HepG2 (cell line): ENCODE results near the gene IL4I1. TPM values are rescaled to one million over a fixed set of nuclear protein-coding genes. Genes with fewer than 3 reads are reported as not detected.

Experiments
- ATAC-seq: fragments of 200-7000 bp; cut with Tn5 transposase; 3 replicates; pipeline ENCODE4 v1.9.1; 2020; ENCODE audit warnings: mild to moderate bottlenecking, moderate library complexity
- BruUV-seq: library from RNA; stranded (reverse); fragments of 400-500 nt; replicated peaks from 2 replicates; lab custom pipeline; 2021; lab: Mats Ljungman, UMichigan
- CTCF ChIA-PET: fragments of 300-600 bp; formaldehyde crosslinking; extraction: SDS; loops from one replicate; lab custom pipeline; 2021; ENCODE audit warnings: low total read pairs, inconsistent platforms, low intra/inter-chr PET ratio; lab: Yijun Ruan, JAX
- POLR2A ChIA-PET: fragments of 350-600 bp; sonication (Branson Sonifier 250); formaldehyde crosslinking; loops from one replicate; lab custom pipeline; 2020; ENCODE audit warnings: antibody characterized with exemption, inconsistent platforms; lab: Yijun Ruan, JAX
- DNase-seq: peaks from one replicate; pipeline ENCODE4 v3.0.0-alpha.2; 2015; ENCODE audit warnings: low spot score
- FAIRE-seq: peaks from 3 replicates; lab custom pipeline; 2011; peaks lifted over from hg19 to GRCh38; lab: Jason Lieb, UNC
- H2AFZ ChIP-seq: one replicate; pipeline ENCODE4 v1.6.1; 2011; ENCODE audit warnings: low read length, inconsistent platforms
- H3K27ac ChIP-seq: fragments of 300-600 bp; 3 replicates; pipeline ENCODE4 v1.8.0; 2011; ENCODE audit warnings: mixed run types, mild to moderate bottlenecking, mixed read lengths, low read length, inconsistent platforms; ENCODE audit not compliant: insufficient read depth; ENCODE audit errors: extremely low read length
- H3K27me3 ChIP-seq, 2 experiments: fragments of 200-600 bp in 1 of 2; 2 replicates in 1 of 2; 3 replicates in 1 of 2; pipeline versions ENCODE4 v1.6.0 to v1.8.0; 2011; ENCODE audit warnings: low read length in 2 of 2, mild to moderate bottlenecking in 2 of 2, moderate library complexity in 2 of 2, inconsistent platforms in 1 of 2; ENCODE audit not compliant: insufficient read depth in 2 of 2, control insufficient read depth in 1 of 2
- H3K36me3 ChIP-seq, 2 experiments: fragments of 200-600 bp in 1 of 2; replicated peaks in 1 of 2; 2 replicates in 1 of 2; 3 replicates in 1 of 2; pipeline versions ENCODE4 v1.5.1 to v1.8.0; 2011; ENCODE audit warnings: low read length in 2 of 2, inconsistent platforms in 1 of 2; ENCODE audit not compliant: insufficient read depth in 2 of 2, control insufficient read depth in 1 of 2
- H3K4me1 ChIP-seq: 2 replicates; pipeline ENCODE4 v1.5.1; 2012; ENCODE audit warnings: low read length, inconsistent platforms; ENCODE audit not compliant: insufficient read depth
- H3K4me2 ChIP-seq: 2 replicates; pipeline ENCODE4 v1.6.0; 2011; ENCODE audit warnings: low read depth, low read length, inconsistent platforms
- H3K4me3 ChIP-seq, 3 experiments: fragments of 200-600 bp in 1 of 3; sonication (generic), shearing (Covaris generic) in 1 of 3; replicated peaks in 1 of 3; 2 replicates each; pipeline ENCODE4 v1.5.1; 2011 to 2016; ENCODE audit warnings: low read length in 3 of 3, inconsistent platforms in 2 of 3, low read depth in 2 of 3, mild to moderate bottlenecking in 2 of 3, control low read depth in 1 of 3, mixed read lengths in 1 of 3; ENCODE audit not compliant: insufficient read depth in 1 of 3
- H3K79me2 ChIP-seq: one replicate; pipeline ENCODE4 v1.6.1; 2011; ENCODE audit warnings: low read length, inconsistent platforms; ENCODE audit not compliant: insufficient read depth
- H3K9ac ChIP-seq: 2 replicates; pipeline ENCODE4 v1.6.0; 2011; ENCODE audit warnings: mild to moderate bottlenecking, low read depth, low read length, inconsistent platforms; ENCODE audit not compliant: insufficient read depth
- H3K9me3 ChIP-seq: 2 replicates; pipeline ENCODE4 v1.5.1; 2012; ENCODE audit warnings: mild to moderate bottlenecking, low read length
- H4K20me1 ChIP-seq: 2 replicates; pipeline ENCODE4 v1.6.0; 2011; ENCODE audit warnings: inconsistent platforms, mild to moderate bottlenecking, low read length, moderate library complexity; ENCODE audit not compliant: insufficient read depth
- ARNT2 ChIP-seq: sonication (generic); formaldehyde crosslinking; IDR thresholded peaks from 2 replicates; pipeline ENCODE4 v1.8.0; 2022; ENCODE audit warnings: mild to moderate bottlenecking, low read depth, missing genetic modification reagents, moderate library complexity
- ATF7 ChIP-seq, 2 experiments: fragments of 450-650 bp in 1 of 2; sonication (generic) in 1 of 2; formaldehyde crosslinking in 1 of 2; IDR thresholded peaks; 2 replicates each; pipeline versions ENCODE4 v1.4.0 to v1.6.1; 2016 to 2020; ENCODE audit warnings: antibody characterized with exemption in 1 of 2, mild to moderate bottlenecking in 1 of 2, missing genetic modification reagents in 1 of 2
- CSRNP1 ChIP-seq: sonication (generic); formaldehyde crosslinking; IDR thresholded peaks from 2 replicates; pipeline ENCODE4 v1.8.1; 2023; ENCODE audit warnings: mild to moderate bottlenecking, missing genetic modification reagents
- GPBP1L1 ChIP-seq: sonication (generic); formaldehyde crosslinking; IDR thresholded peaks from 2 replicates; pipeline ENCODE4 v1.5.0; 2020; ENCODE audit warnings: mild to moderate bottlenecking, missing genetic modification reagents
- KDM2A ChIP-seq: sonication (generic); formaldehyde crosslinking; IDR thresholded peaks from 2 replicates; pipeline ENCODE4 v1.4.0; 2020; ENCODE audit warnings: low read depth, missing genetic modification reagents, borderline replicate concordance
- NFYB ChIP-seq: sonication (generic); formaldehyde crosslinking; IDR thresholded peaks from 2 replicates; pipeline ENCODE4 v1.4.0; 2020; ENCODE audit warnings: missing genetic modification reagents
- PHF20 ChIP-seq: sonication (generic); formaldehyde crosslinking; IDR thresholded peaks from 2 replicates; pipeline ENCODE4 v1.5.0; 2020; ENCODE audit warnings: mild to moderate bottlenecking, missing genetic modification reagents
- SAFB2 ChIP-seq: sonication (generic); formaldehyde crosslinking; IDR thresholded peaks from 2 replicates; pipeline ENCODE4 v1.5.1; 2020; ENCODE audit warnings: missing genetic modification reagents, low read depth, mild to moderate bottlenecking, borderline replicate concordance
- SMAD1 ChIP-seq: sonication (generic); formaldehyde crosslinking; IDR thresholded peaks from 2 replicates; pipeline ENCODE4 v1.4.0; 2020; ENCODE audit warnings: missing genetic modification reagents, low read depth, mild to moderate bottlenecking, borderline replicate concordance
- SRSF4 ChIP-seq: fragments of 200-400 bp; formaldehyde crosslinking; IDR thresholded peaks from one replicate; pipeline ENCODE4 v1.6.1; 2018; ENCODE audit warnings: mild to moderate bottlenecking, low read depth, low read length, moderate library complexity; ENCODE audit not compliant: poor library complexity, severe bottlenecking
- TFDP2 ChIP-seq: sonication (generic); formaldehyde crosslinking; IDR thresholded peaks from 2 replicates; pipeline ENCODE4 v1.4.0; 2020; ENCODE audit warnings: missing genetic modification reagents
- ZBTB26 ChIP-seq: IDR thresholded peaks from 2 replicates; pipeline ENCODE4 v1.6.1; 2016; ENCODE audit warnings: missing compliant biosample characterization, missing genetic modification reagents, borderline replicate concordance
- ZBTB39 ChIP-seq: sonication (generic); formaldehyde crosslinking; IDR thresholded peaks from 2 replicates; pipeline ENCODE4 v1.5.0; 2020; ENCODE audit warnings: missing genetic modification reagents
- ZFP82 ChIP-seq: sonication (generic); formaldehyde crosslinking; IDR thresholded peaks from 2 replicates; pipeline ENCODE4 v1.5.1; 2020; ENCODE audit warnings: mild to moderate bottlenecking, missing genetic modification reagents, borderline replicate concordance
- ZNF367 ChIP-seq: sonication (generic); formaldehyde crosslinking; IDR thresholded peaks from 2 replicates; pipeline ENCODE4 v1.4.0; 2020; ENCODE audit warnings: missing genetic modification reagents, borderline replicate concordance
- ZNF430 ChIP-seq: sonication (generic); formaldehyde crosslinking; IDR thresholded peaks from 2 replicates; pipeline ENCODE4 v1.9.0; 2021; ENCODE audit warnings: mild to moderate bottlenecking, missing genetic modification reagents
- ZNF792 ChIP-seq: IDR thresholded peaks from 2 replicates; pipeline ENCODE4 v1.6.1; 2016
- ZSCAN12 ChIP-seq: sonication (generic); formaldehyde crosslinking; IDR thresholded peaks from 2 replicates; pipeline ENCODE4 v1.9.0; 2021; ENCODE audit warnings: mild to moderate bottlenecking, missing genetic modification reagents
- WGBS: methylation state at CpG from one replicate; pipeline ENCODE4 v1.1.6; 2017; ENCODE audit warnings: low lambda C conversion rate; 5-methylcytosine and 5-hydroxymethylcytosine counted together
- in situ Hi-C: cut with HindIII; loops from 2 replicates; pipeline ENCODE4 v1.10.0; 2017; ENCODE audit warnings: low pct_unique_long_range_greater_than_20kb; ENCODE audit not compliant: extremely low pct_ligation_motif_present
- intact Hi-C: fragments of 100-400 bp; cut with micrococcal nuclease; formaldehyde crosslinking; loops from one replicate; pipeline ENCODE4 v1.10.0; 2022; ENCODE audit not compliant: unreplicated experiment
- polyA plus RNA-seq, 8 experiments: library from polyadenylated mRNA; depleted of rRNA in 3 of 8; stranded (reverse) in 7 of 8; unstranded in 1 of 8; fragments of >200 nt; fragmentation: Illumina TruSeq in 4 of 8; extraction: Trizol in 4 of 8; gene quantifications; 2 replicates each; pipeline versions ENCODE4 v1.2.1 to v1.2.3, GENCODE V29; 2011 to 2016; ENCODE audit warnings: low read depth in 4 of 8, missing spikeins in 1 of 8, mixed read lengths in 1 of 8; ENCODE audit not compliant: insufficient read depth in 1 of 8
- total RNA-seq, 5 experiments: library from RNA; depleted of rRNA; stranded (reverse); fragments of >200 nt; fragmentation: Illumina TruSeq; extraction: Trizol; gene quantifications; 2 replicates each; pipeline ENCODE4 v1.2.3, GENCODE V29; 2016; ENCODE audit warnings: low read depth in 1 of 5

IL4I1 gene
- total and polyA plus RNA-seq, 2 of the 13 experiments (the other 11 are each of a cell fraction or from before 2014, with no cell fraction given): not detected

GRCh38 chr19:49940482-49940791 lies 43.8 kb upstream of the IL4I1 start:
- no peak overlapping the region for H3K27ac ChIP-seq
- no TSS peak for BruUV-seq
- ATAC-seq: no peak
- ChIA-PET CTCF (no interaction called here), POLR2A (no interaction called here)
- no peaks in the 10 kb centered on the region for H3K36me3 ChIP-seq
- H3K9me3 ChIP-seq: no peaks in the 10 kb centered on the region
- no peak overlapping the region for H2AFZ ChIP-seq
- FAIRE-seq: no peak
- H4K20me1 ChIP-seq: no peaks in the 10 kb centered on the region
- no peaks in the 10 kb centered on the region for H3K79me2 ChIP-seq
- no peak overlapping the region for H3K4me2 ChIP-seq
- intact Hi-C loops: no loop called here
- H3K27me3 ChIP-seq: no peaks in the 10 kb centered on the region
- 70% methylated on average over 5 of the region's 5 CpGs for WGBS
- no peak overlapping the region for H3K9ac ChIP-seq
- in situ Hi-C loops: no loop called here
- DNase-seq: no peak
- H3K4me1 ChIP-seq: peaks cover 53% of the 10 kb centered on the region
- no peak overlapping the region for H3K4me3 ChIP-seq
- TF ChIP-seq PHF20 (no peak), ZBTB26 (CRISPR knock-in tag) (no peak), ZNF367 (CRISPR knock-in tag) (no peak), ARNT2 (CRISPR knock-in tag) (no peak), ATF7 (IDR thresholded peaks at IDR 0.05) (no peak), ATF7 (CRISPR knock-in tag; IDR thresholded peaks at IDR 0.05) (no peak), KDM2A (CRISPR knock-in tag) (no peak), ZSCAN12 (CRISPR knock-in tag) (no peak), SAFB2 (no peak), GPBP1L1 (CRISPR knock-in tag) (no peak), SRSF4 (no peak), ZFP82 (CRISPR knock-in tag) (no peak), NFYB (CRISPR knock-in tag) (no peak), CSRNP1 (CRISPR knock-in tag) (no peak), SMAD1 (CRISPR knock-in tag) (no peak), TFDP2 (CRISPR knock-in tag) (no peak), ZNF430 (no peak), ZNF792 (CRISPR knock-in tag) (no peak), ZBTB39 (CRISPR knock-in tag) (no peak)
